ENCODE data around the gene TRPM7.

TRPM7 gene

GRCh38 chr15:50563756-50564155 is 122.8 kb downstream of the TRPM7 start:
- DNase-seq (ENCODE audit: low read depth) = no peak
- no peak overlapping the region for H3K4me3 ChIP-seq (ENCODE audit: control insufficient read depth, low read depth, low read length)
- TF ChIP-seq CTCF (IDR thresholded peaks at IDR 0.05; ENCODE audit: control insufficient read depth, insufficient read depth, low read depth, low read length, missing control alignments) = no peak

GRCh38 chr15:50562735-50563640 is 123.6 kb downstream of the TRPM7 start:
- no peak for TF ChIP-seq CTCF (IDR thresholded peaks at IDR 0.05; ENCODE audit: control insufficient read depth, insufficient read depth, low read depth, low read length, missing control alignments)
- peak; percentile 8 for DNase-seq (ENCODE audit: low read depth)

GRCh38 chr15:50558012-50558411 is 128.6 kb downstream of the TRPM7 start:
- H3K4me3 ChIP-seq (ENCODE audit: control insufficient read depth, low read depth, low read length) = no peak overlapping the region
- DNase-seq (ENCODE audit: low read depth) = no peak
- no peak for TF ChIP-seq CTCF (IDR thresholded peaks at IDR 0.05; ENCODE audit: control insufficient read depth, insufficient read depth, low read depth, low read length, missing control alignments)

More at GRCh38 chr15:50562735-50563640, 123.6 kb downstream of the TRPM7 start:
- H3K4me3 ChIP-seq (ENCODE audit: control insufficient read depth, low read depth, low read length) = no peak overlapping the region

GRCh38 chr15:50556642-50557371 is 129.8 kb downstream of the TRPM7 start:
- TF ChIP-seq CTCF (IDR thresholded peaks at IDR 0.05; ENCODE audit: control insufficient read depth, insufficient read depth, low read depth, low read length, missing control alignments) = no peak
- no peak for DNase-seq (ENCODE audit: low read depth)

GRCh38 chr15:50552238-50552637 is 134.4 kb downstream of the TRPM7 start:
- DNase-seq (ENCODE audit: low read depth) = no peak
- no peak for TF ChIP-seq CTCF (IDR thresholded peaks at IDR 0.05; ENCODE audit: control insufficient read depth, insufficient read depth, low read depth, low read length, missing control alignments)
- H3K4me3 ChIP-seq (ENCODE audit: control insufficient read depth, low read depth, low read length) = no peak overlapping the region

More at GRCh38 chr15:50556642-50557371, 129.8 kb downstream of the TRPM7 start:
- no peak overlapping the region for H3K4me3 ChIP-seq (ENCODE audit: control insufficient read depth, low read depth, low read length)

GRCh38 chr15:50549326-50549725 is 137.3 kb downstream of the TRPM7 start:
- H3K4me3 ChIP-seq (ENCODE audit: control insufficient read depth, low read depth, low read length) = no peak overlapping the region
- TF ChIP-seq CTCF (IDR thresholded peaks at IDR 0.05; ENCODE audit: control insufficient read depth, insufficient read depth, low read depth, low read length, missing control alignments) = no peak
- DNase-seq (ENCODE audit: low read depth) = no peak

All from AG09309 (cell line).